ENCODE results near the gene OR1J4. TPM values are rescaled to one million over a fixed set of nuclear protein-coding genes. Genes with fewer than 3 reads are reported as not detected.

The OR1J4 gene
- total RNA-seq, 1 experiment from 2014 or later = not detected

Other genes starting within 250 kb of the OR1J4 start
- gene PTGS1, start 148.1 kb upstream of the OR1J4 start, total RNA-seq (2014; rRNA removed; shearing (Covaris generic)) = 0.51 TPM in 1 of 2 replicates, not detected in the other
- not detected in 2 replicates for gene OR1J1, start 41.2 kb upstream of the OR1J4 start, total RNA-seq (2014; rRNA removed; shearing (Covaris generic))
- not detected in 2 replicates for gene OR1J2, start 8.3 kb upstream of the OR1J4 start, total RNA-seq (2014; rRNA removed; shearing (Covaris generic))
- gene OR1N1, start 8.2 kb downstream of the OR1J4 start, total RNA-seq (2014; rRNA removed; shearing (Covaris generic)) = not detected in 2 replicates
- gene OR1N2, start 34.0 kb downstream of the OR1J4 start, total RNA-seq (2014; rRNA removed; shearing (Covaris generic)) = not detected in 2 replicates
- gene OR1L8, start 64.2 kb downstream of the OR1J4 start, total RNA-seq (2014; rRNA removed; shearing (Covaris generic)) = not detected in 2 replicates
- not detected in 2 replicates for gene OR1Q1, start 95.6 kb downstream of the OR1J4 start, total RNA-seq (2014; rRNA removed; shearing (Covaris generic))
- gene OR1B1, start 138.5 kb downstream of the OR1J4 start, total RNA-seq (2014; rRNA removed; shearing (Covaris generic)) = not detected in 2 replicates
- gene OR1L1, start 142.6 kb downstream of the OR1J4 start, total RNA-seq (2014; rRNA removed; shearing (Covaris generic)) = not detected in 2 replicates
- not detected in 2 replicates for gene OR1L3, start 156.0 kb downstream of the OR1J4 start, total RNA-seq (2014; rRNA removed; shearing (Covaris generic))
- not detected in 2 replicates for gene OR1L4, start 204.8 kb downstream of the OR1J4 start, total RNA-seq (2014; rRNA removed; shearing (Covaris generic))
- not detected in 2 replicates for gene OR1L6, start 223.2 kb downstream of the OR1J4 start, total RNA-seq (2014; rRNA removed; shearing (Covaris generic))